Small intestine (tissue), 16 donors: ENCODE data around the gene GKAP1. TPM values are rescaled to one million over a fixed set of nuclear protein-coding genes. Genes with fewer than 3 reads are reported as not detected.
A peak's percentile ranks its signal among the peaks of the same experiment; 100 is the strongest.
"Not testable (repeated sequence)": the region's sequence is repeated elsewhere in the genome, so short reads cannot be mapped to it uniquely, and the experiment has no call there.

Experiments used
- DNase-seq, 2 donors: peaks; one replicate each; pipeline versions ENCODE4 v3.0.0 to v3.0.0-alpha.2; 2013
- FAIRE-seq: peaks from 2 replicates; lab custom pipeline; 2012; peaks lifted over from hg19 to GRCh38; lab: Jason Lieb, UNC
- H3K27ac ChIP-seq, 3 donors: one replicate each; pipeline ENCODE4 v1.5.1; 2013; ENCODE audit warnings: low read length in 2 of 3, mild to moderate bottlenecking in 2 of 3, control low read depth in 1 of 3, inconsistent platforms in 1 of 3, low read depth in 1 of 3, moderate library complexity in 1 of 3
- H3K27me3 ChIP-seq, 3 donors: one replicate each; pipeline ENCODE4 v1.6.1; 2013; ENCODE audit warnings: low read length in 3 of 3, inconsistent platforms in 1 of 3; ENCODE audit not compliant: control insufficient read depth in 3 of 3, insufficient read depth in 3 of 3
- H3K36me3 ChIP-seq, 3 donors: one replicate each; pipeline ENCODE4 v1.6.1; 2013; ENCODE audit warnings: low read length in 3 of 3, inconsistent platforms in 1 of 3, low read depth in 1 of 3, mild to moderate bottlenecking in 1 of 3, moderate library complexity in 1 of 3; ENCODE audit not compliant: control insufficient read depth in 3 of 3, insufficient read depth in 2 of 3
- H3K4me1 ChIP-seq, 3 donors: one replicate each; pipeline ENCODE4 v1.6.1; 2013; ENCODE audit warnings: low read length in 2 of 3, inconsistent platforms in 1 of 3, low read depth in 1 of 3, mild to moderate bottlenecking in 1 of 3, moderate library complexity in 1 of 3; ENCODE audit not compliant: control insufficient read depth in 3 of 3, insufficient read depth in 2 of 3
- H3K4me3 ChIP-seq, 3 donors: one replicate each; pipeline ENCODE4 v1.5.1; 2013; ENCODE audit warnings: low read length in 3 of 3, control low read depth in 1 of 3, inconsistent platforms in 1 of 3, low read depth in 1 of 3, mild to moderate bottlenecking in 1 of 3, moderate library complexity in 1 of 3
- H3K9me3 ChIP-seq, 2 donors: one replicate each; pipeline ENCODE4 v1.6.1; 2013; ENCODE audit warnings: low read depth in 1 of 2, low read length in 1 of 2; ENCODE audit not compliant: control insufficient read depth in 2 of 2, insufficient read depth in 1 of 2
- WGBS, 3 donors: extraction: QIAGEN DNeasy Blood & Tissue Kit; methylation state at CpG; one replicate each; pipeline ENCODE4 v1.1.7; 2013; 5-methylcytosine and 5-hydroxymethylcytosine counted together
- long read RNA-seq, 10 donors: transcript quantifications; one replicate each; lab custom pipeline, GENCODE V29; 2026
- polyA plus RNA-seq, 4 donors: library from polyadenylated mRNA; stranded (reverse) in 3 of 4; unstranded in 1 of 4; fragments of 200-250 nt in 3 of 4; fragments of 120-200 nt in 1 of 4; gene quantifications; one replicate each; pipeline versions ENCODE4 v1.2.1 to v1.2.3, GENCODE V29; 2013
- donor health status: healthy with polysubstance abuse.
- donor health status: control.
- donor health status: control.
- donor health status: Bipolar disorder and iron deficiency.
- donor health status: healthy.

The GKAP1 gene
- 10 to 100 TPM in 2 of 4 donors, 1 to 10 TPM in 2; 4.3 to 14.0 (median 7.8) TPM for polyA plus RNA-seq
- long read RNA-seq, donor 1, partial matches to known transcripts: 0 of 3 reads
- long read RNA-seq, donor 1, other reads (novel, unspliced or antisense): 0 of 3 reads
- long read RNA-seq, donor 2, partial matches to known transcripts: 0 of 1 reads
- long read RNA-seq, donor 2, other reads (novel, unspliced or antisense): 0 of 1 reads
- long read RNA-seq, donor 3, partial matches to known transcripts: 0 of 1 reads
- long read RNA-seq, donor 3, other reads (novel, unspliced or antisense): 0 of 1 reads
- long read RNA-seq, donor 4: 0 reads
- long read RNA-seq, donor 5: 0 reads
- long read RNA-seq, donor 6, partial matches to known transcripts: 0 of 3 reads
- long read RNA-seq, donor 6, other reads (novel, unspliced or antisense): 0 of 3 reads
- long read RNA-seq, donor 7, partial matches to known transcripts: 11 of 14 reads
- long read RNA-seq, donor 7, other reads (novel, unspliced or antisense): 0 of 14 reads
- long read RNA-seq, donor 8: 0 reads
- long read RNA-seq, donor 9: 0 reads
- long read RNA-seq, donor 10, partial matches to known transcripts: 0 of 2 reads
- long read RNA-seq, donor 10, other reads (novel, unspliced or antisense): 0 of 2 reads

GRCh38 chr9:83817356-83818278 lies at the start of gene GKAP1:
Gene GKAP1, minus strand, starts transcription at chr9:83817769. Its CDS starts 11,252 bp downstream, at chr9:83806517.
- not testable (repeated sequence) for H3K27me3 ChIP-seq, H3K4me1 ChIP-seq, FAIRE-seq, H3K9me3 ChIP-seq, H3K36me3 ChIP-seq
- 0 to 1% (median 1%) methylated on average over 37 to 103 of the region's 103 CpGs for WGBS, 3 donors
- Histone ChIP-seq H3K4me3 (peak within 1 kb of the TSS; percentile 57 to 60 (median 58)), H3K27ac (peak within 1 kb of the TSS; percentile 62 to 86 (median 65))
- DNase-seq: peak; percentile 78 to 89

DNA sequence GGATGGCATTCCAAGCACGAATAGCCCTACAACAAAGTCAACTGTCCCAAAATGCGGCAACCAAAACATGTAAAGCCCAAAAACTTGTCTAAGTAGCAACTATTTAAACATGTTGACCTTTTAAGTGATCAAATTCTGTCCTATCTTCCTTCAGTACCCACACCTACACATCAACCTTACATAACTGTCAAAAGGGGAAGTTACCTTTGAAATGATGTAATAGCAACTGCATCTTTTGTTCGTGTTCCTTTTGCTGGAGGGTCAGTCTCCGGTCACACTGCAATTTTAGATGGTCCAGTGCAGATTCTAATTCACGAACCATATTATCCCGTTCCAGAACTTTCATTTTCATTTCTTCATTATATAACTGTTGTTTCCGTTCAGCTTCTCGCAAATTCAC lies 32.3 kb upstream of the GKAP1 start:
- H3K36me3 ChIP-seq, H3K9me3 ChIP-seq, DNase-seq, H3K4me3 ChIP-seq, H3K4me1 ChIP-seq, H3K27ac ChIP-seq, H3K27me3 ChIP-seq, FAIRE-seq: not testable (repeated sequence)
- 90 to 97% (median 91%) methylated on average over 8 of the region's 8 CpGs for WGBS, 3 donors

DNA sequence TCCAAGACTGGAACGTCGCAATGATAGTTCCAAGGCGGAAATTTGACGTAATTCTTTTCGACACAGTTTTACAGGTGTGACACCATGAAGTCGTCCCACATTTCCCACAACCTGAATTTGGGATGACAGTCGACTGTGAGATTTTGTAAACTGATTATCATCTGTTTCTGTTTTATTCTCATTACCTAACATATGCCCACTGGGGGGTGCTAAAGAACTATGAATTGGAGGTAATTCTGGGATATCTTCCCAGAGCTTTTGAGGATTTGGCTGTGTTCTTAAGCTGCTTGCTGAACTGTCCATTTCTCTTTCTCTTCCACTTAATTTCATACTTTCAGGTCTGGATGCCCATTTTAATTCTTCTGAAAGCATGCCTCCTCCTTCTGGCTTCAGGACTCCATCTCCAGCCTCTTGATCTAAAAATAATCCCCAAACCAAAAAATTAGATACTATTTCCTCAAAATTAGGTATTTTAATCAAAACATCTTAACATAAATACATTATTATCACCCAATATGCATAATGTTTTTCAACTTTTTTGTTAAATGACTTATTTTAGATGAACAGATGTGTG lies 19.6 kb upstream of the GKAP1 start:
- H3K9me3 ChIP-seq, H3K36me3 ChIP-seq, DNase-seq, H3K27me3 ChIP-seq, H3K4me3 ChIP-seq, H3K4me1 ChIP-seq, H3K27ac ChIP-seq: not testable (repeated sequence)
- 66 to 73% (median 70%) methylated on average over 6 to 7 of the region's 7 CpGs for WGBS, 3 donors
- peak; percentile 30 for FAIRE-seq

DNA sequence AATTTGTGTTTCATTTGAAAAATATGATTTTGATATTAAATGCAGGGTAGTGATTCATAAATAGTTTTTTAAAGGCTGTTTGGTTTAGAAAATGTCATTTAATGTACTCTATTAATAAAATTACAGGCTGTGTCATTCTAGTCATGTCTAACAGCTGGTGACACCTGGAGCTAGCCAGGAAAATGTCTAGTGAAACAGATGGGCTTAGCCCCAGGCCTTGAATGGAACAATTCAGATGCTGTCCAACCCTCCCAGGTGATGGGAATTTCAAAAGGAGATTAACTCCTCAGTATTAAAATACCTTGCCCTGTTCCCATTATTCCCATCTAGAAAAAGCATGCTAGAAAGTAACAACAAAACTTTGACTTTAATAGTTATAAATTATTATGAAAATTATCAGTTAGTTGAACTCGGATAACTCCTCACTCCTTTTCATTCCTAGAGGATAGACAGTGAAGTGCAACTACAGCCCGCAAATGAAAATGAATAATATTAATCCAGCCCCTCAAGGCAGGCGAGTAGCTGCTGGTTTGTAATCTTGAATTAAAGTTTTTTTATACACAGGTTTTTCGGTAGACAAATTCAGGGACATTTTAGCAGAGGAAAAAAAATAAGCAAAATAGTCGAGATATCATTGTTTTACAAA lies 13.0 kb upstream of the GKAP1 start:
- WGBS, 3 donors: 78 to 88% (median 87%) methylated on average over 5 of the region's 5 CpGs

GRCh38 chr9:83824986-83825623 lies 7.5 kb upstream of the GKAP1 start:
- not testable (repeated sequence) for H3K27ac ChIP-seq, DNase-seq, H3K27me3 ChIP-seq, H3K4me1 ChIP-seq, FAIRE-seq, H3K36me3 ChIP-seq, H3K4me3 ChIP-seq, H3K9me3 ChIP-seq
- WGBS, 3 donors: 87 to 97% (median 91%) methylated on average over 3 of the region's 3 CpGs

More for the DNA sequence above, 13.0 kb upstream of the GKAP1 start:
- not testable (repeated sequence) for H3K27ac ChIP-seq, H3K27me3 ChIP-seq, DNase-seq, H3K4me3 ChIP-seq, H3K36me3 ChIP-seq, H3K9me3 ChIP-seq, H3K4me1 ChIP-seq, FAIRE-seq

DNA sequence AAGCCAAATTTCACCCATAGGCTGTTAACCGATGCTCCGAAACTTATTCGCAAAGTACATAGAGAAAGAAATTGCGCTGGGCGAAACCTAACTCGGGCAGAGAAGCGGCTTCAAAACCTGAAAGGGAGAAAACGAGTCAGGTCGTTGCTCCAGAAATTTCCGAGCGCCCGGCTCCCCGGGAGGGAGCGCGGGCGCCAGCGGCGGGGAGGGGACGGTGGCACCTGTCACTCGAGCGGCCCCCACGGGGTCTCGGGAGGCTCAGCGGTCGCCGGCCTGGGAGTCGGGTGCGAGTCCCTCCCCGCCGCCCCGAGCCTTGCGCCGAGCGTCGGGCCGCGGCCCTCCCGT lies 586 bp downstream of the GKAP1 start:
- not testable (repeated sequence) for H3K36me3 ChIP-seq, H3K4me1 ChIP-seq, H3K27me3 ChIP-seq, DNase-seq, H3K9me3 ChIP-seq, FAIRE-seq
- H3K27ac ChIP-seq: peak overlapping the region; percentile 62 to 79 (median 63)
- WGBS, 3 donors: 0 to 1% (median 0%) methylated on average over 23 to 38 of the region's 38 CpGs
- H3K4me3 ChIP-seq: peak overlapping the region; percentile 57 to 60 (median 58)

DNA sequence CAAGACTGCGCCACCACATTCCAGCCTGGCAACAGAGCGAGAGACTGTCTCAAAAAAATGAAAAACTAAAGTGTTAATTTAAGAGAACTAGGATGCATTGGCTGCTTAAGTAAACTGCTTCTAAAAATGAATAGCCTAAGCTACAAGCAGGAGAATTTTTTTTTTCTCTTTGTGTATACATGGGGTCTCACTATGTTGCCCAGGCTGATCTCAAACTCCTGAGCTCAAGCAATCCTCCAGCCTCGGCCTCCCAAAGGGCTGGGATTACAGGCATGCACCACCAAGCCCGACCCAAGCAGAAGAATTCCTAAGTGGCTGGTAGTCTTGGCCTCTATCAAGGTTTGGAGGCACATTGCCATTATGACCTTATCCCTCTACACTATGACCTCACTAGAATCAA lies 2.4 kb downstream of the GKAP1 start:
- H3K27me3 ChIP-seq, H3K36me3 ChIP-seq, H3K4me1 ChIP-seq, DNase-seq, H3K27ac ChIP-seq, FAIRE-seq, H3K4me3 ChIP-seq, H3K9me3 ChIP-seq: not testable (repeated sequence)
- WGBS, 3 donors: 94 to 99% (median 95%) methylated on average over 4 of the region's 4 CpGs
